ENCODE measurements around the gene TTLL5.

DNA sequence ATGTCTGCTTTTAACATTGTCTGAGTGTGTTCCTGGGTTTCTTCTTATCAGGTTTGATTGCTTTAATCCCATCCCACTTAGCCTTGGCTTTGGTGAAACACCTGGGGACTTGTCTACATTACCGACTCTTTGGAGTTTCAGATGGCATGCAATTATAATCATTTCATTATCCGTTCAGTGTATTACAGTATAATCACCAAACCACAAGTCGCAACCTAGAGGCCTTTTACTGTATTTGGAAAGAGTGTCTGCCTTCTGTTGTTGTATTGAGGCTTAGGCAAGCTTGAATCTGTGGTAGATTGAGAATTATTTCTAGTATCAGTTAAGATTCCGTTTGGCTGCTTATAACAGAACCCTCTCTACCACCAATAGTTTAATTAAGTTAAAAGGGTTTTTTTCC is 216.8 kb downstream of the TTLL5 start:
- no peak for TF ChIP-seq CTCF (conservative IDR thresholded peaks at IDR 0.05 in 1 of 2, IDR thresholded peaks at IDR 0.05 in 1 of 2; ENCODE audit: low read depth in 1 of 2, low read length in 2 of 2)
- no peak for TF ChIP-seq EZH2 (IDR thresholded peaks at IDR 0.05; ENCODE audit: low read length, missing control alignments)
